A673 (cell line): ENCODE data around the gene SLC25A46. TPM values are rescaled to one million over a fixed set of nuclear protein-coding genes. Genes with fewer than 3 reads are reported as not detected.
A peak's percentile ranks its signal among the peaks of the same experiment; 100 is the strongest.

ENCODE experiments used
- BruUV-seq: library from RNA; stranded (reverse); fragments of 400-500 nt; replicated peaks from 2 replicates; lab custom pipeline; 2021; lab: Mats Ljungman, UMichigan
- CTCF ChIA-PET: fragments of 300-600 bp; sonication (Branson Sonifier 250); formaldehyde crosslinking; loops from one replicate; lab custom pipeline; 2022; ENCODE audit warnings: antibody characterized with exemption; lab: Charles Lee
- POLR2A ChIA-PET: fragments of 300-600 bp; sonication (Branson Sonifier 250); formaldehyde crosslinking; loops from one replicate; lab custom pipeline; 2022; ENCODE audit warnings: antibody characterized with exemption; ENCODE audit not compliant: low non-redundant PET; lab: Charles Lee
- DNase-seq: peaks from one replicate; pipeline ENCODE4 v3.0.0-alpha.2; 2015; ENCODE audit warnings: low spot score
- H3K27ac ChIP-seq: fragments of 200-600 bp; sonication (generic); 2 replicates; pipeline ENCODE4 v1.5.1; 2016; ENCODE audit warnings: mixed run types, low read depth, mild to moderate bottlenecking, mixed read lengths, antibody characterized with exemption, low read length; ENCODE audit not compliant: poor library complexity, severe bottlenecking
- H3K27me3 ChIP-seq: fragments of 200-600 bp; sonication (generic); replicated peaks from 2 replicates; pipeline ENCODE4 v1.6.1; 2017; ENCODE audit warnings: mixed run types, low read depth, mild to moderate bottlenecking, mixed read lengths, antibody characterized with exemption, low read length; ENCODE audit not compliant: insufficient read depth, poor library complexity
- H3K36me3 ChIP-seq: fragments of 200-600 bp; sonication (generic); 2 replicates; pipeline ENCODE4 v1.6.1; 2016; ENCODE audit warnings: mixed run types, mild to moderate bottlenecking, mixed read lengths, antibody characterized with exemption, low read length; ENCODE audit not compliant: insufficient read depth, poor library complexity, severe bottlenecking
- H3K4me1 ChIP-seq: fragments of 200-600 bp; sonication (generic); 2 replicates; pipeline ENCODE4 v1.6.1; 2017; ENCODE audit warnings: mixed run types, mild to moderate bottlenecking, mixed read lengths, antibody characterized with exemption, low read length; ENCODE audit not compliant: insufficient read depth, poor library complexity, severe bottlenecking
- H3K4me3 ChIP-seq: fragments of 200-600 bp; sonication (generic); 2 replicates; pipeline ENCODE4 v1.5.1; 2016; ENCODE audit warnings: low read depth, mixed run types, mild to moderate bottlenecking, mixed read lengths, low read length; ENCODE audit not compliant: poor library complexity, severe bottlenecking
- H3K9me3 ChIP-seq: fragments of 200-600 bp; sonication (generic); 2 replicates; pipeline ENCODE4 v1.6.1; 2016; ENCODE audit warnings: mixed run types, low read depth, mild to moderate bottlenecking, mixed read lengths, antibody characterized with exemption, low read length; ENCODE audit not compliant: poor library complexity, severe bottlenecking
- EZH2 ChIP-seq: fragments of 200-600 bp; sonication (generic); IDR thresholded peaks from 2 replicates; pipeline ENCODE4 v1.6.1; 2017; ENCODE audit warnings: borderline replicate concordance, low read depth, mild to moderate bottlenecking, mixed read lengths, antibody characterized with exemption, low read length; ENCODE audit not compliant: poor library complexity, severe bottlenecking
- intact Hi-C: fragments of 100-400 bp; cut with micrococcal nuclease; formaldehyde crosslinking; loops from one replicate; pipeline ENCODE4 v1.10.0; 2022; ENCODE audit not compliant: unreplicated experiment
- total RNA-seq: library from RNA; stranded (reverse); gene quantifications from 2 replicates; pipeline ENCODE4 v1.2.3, GENCODE V29; 2021
- TF ChIP-seq, protein P1 (sequence below): fragments of 300-800, 200-600 bp; sonication (generic); conservative IDR thresholded peaks from 2 replicates; pipeline ENCODE4 v1.5.1; 2017; ENCODE audit warnings: low read depth, mild to moderate bottlenecking, antibody characterized with exemption, low read length, moderate library complexity, mixed read lengths

SLC25A46 gene
- total RNA-seq, 1 experiment from 2014 or later = 27.2 TPM

DNA sequence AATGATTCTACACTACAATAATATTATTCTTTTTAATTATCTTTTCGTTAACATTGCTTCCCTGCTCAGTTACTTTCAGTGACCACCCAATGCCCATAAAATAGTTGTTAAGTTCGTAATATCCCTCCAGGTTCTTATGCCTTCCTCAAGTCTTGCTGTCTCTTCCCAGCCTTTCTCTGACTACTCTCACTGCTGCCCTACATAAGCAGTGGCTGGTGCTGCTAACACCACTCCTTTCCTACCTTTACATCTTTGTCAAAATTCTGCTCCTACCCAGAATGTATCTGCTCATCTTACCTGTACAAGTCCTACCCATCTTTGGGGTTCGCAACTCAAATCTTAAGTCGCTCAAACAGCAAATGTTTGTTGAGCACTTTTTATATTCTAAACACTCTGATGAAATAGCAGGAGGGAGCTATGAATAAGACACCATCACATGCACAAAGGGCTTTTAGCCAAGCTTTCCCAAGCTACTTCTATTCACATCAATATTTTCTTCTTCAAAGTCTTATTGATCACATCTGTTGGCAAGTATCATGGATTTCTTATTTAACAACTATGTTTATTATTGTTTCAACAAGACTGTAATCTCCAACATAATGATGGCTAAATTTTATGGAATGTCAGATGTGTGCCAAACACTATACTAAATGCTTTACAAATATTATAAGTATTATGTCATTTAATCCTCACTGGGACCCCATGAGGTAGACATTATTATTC, 29.5 kb downstream of the SLC25A46 start:
- BruUV-seq = no TSS peak
- Histone ChIP-seq H3K9me3 (no peaks in the 10 kb centered on the region), H3K4me1 (peaks cover 4% of the 10 kb centered on the region), H3K4me3 (no peak overlapping the region), H3K27me3 (no peaks in the 10 kb centered on the region), H3K27ac (no peak overlapping the region), H3K36me3 (no peaks in the 10 kb centered on the region)
- POLR2A ChIA-PET = interaction anchor here (0.5 kb wide), 1 partner anchor 324 kb away, joined by 3 read pairs; the partner anchor contains the start of gene WDR36
- TF ChIP-seq, protein P1, sequence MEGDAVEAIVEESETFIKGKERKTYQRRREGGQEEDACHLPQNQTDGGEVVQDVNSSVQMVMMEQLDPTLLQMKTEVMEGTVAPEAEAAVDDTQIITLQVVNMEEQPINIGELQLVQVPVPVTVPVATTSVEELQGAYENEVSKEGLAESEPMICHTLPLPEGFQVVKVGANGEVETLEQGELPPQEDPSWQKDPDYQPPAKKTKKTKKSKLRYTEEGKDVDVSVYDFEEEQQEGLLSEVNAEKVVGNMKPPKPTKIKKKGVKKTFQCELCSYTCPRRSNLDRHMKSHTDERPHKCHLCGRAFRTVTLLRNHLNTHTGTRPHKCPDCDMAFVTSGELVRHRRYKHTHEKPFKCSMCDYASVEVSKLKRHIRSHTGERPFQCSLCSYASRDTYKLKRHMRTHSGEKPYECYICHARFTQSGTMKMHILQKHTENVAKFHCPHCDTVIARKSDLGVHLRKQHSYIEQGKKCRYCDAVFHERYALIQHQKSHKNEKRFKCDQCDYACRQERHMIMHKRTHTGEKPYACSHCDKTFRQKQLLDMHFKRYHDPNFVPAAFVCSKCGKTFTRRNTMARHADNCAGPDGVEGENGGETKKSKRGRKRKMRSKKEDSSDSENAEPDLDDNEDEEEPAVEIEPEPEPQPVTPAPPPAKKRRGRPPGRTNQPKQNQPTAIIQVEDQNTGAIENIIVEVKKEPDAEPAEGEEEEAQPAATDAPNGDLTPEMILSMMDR = no peak
- no peak for TF ChIP-seq EZH2
- DNase-seq = no peak
- CTCF ChIA-PET = no interaction called here
- intact Hi-C loops = no loop called here

DNA sequence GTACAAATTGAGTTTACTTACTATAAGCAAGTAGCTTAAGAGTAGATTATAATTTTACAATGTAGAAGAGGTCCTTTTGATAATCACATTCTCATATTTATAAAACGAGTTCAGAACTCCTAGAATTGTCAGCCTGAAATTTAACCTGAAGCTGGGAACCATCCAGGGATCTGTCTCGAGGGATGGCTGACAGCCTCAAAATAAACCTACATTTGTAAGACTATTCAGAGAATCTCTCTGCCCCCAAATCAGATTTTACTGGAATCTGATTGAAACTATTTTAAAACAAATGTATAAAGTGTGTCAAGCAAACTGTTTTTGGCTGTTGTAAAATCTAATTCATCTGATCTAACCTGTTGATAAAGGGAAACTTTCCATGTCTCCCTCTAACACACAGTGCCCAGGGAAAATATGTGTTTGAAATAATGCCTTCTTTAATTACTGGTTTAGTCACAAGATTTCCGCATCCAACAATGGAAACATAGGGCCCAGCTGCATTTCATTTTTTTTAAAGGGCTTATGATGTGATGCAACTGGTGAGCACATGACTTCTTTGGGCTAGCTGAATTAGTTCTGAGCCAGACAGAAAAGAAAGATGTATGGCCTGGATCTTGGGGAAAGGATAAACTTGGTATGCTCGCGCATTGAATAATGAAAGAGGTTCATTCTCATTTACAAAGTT, 30.3 kb downstream of the SLC25A46 start:
- no peak for TF ChIP-seq EZH2
- TF ChIP-seq, protein P1 = no peak
- Histone ChIP-seq H3K4me3 (no peak overlapping the region), H3K9me3 (no peaks in the 10 kb centered on the region), H3K36me3 (no peaks in the 10 kb centered on the region), H3K27ac (no peak overlapping the region), H3K4me1 (peaks cover 4% of the 10 kb centered on the region), H3K27me3 (no peaks in the 10 kb centered on the region)
- peak; percentile 15 for DNase-seq
- intact Hi-C loops = no loop called here
- no TSS peak for BruUV-seq
- ChIA-PET CTCF (no interaction called here), POLR2A (interaction anchor here (0.5 kb wide), 1 partner anchor 323 kb away, joined by 3 read pairs; the partner anchor contains the start of gene WDR36)

GRCh38 chr5:110770286-110770685, 31.5 kb downstream of the SLC25A46 start:
- BruUV-seq = no TSS peak
- Histone ChIP-seq H3K4me1 (peaks cover 4% of the 10 kb centered on the region), H3K27ac (no peak overlapping the region), H3K36me3 (no peaks in the 10 kb centered on the region), H3K9me3 (no peaks in the 10 kb centered on the region), H3K27me3 (no peaks in the 10 kb centered on the region), H3K4me3 (no peak overlapping the region)
- CTCF ChIA-PET = no interaction called here
- POLR2A ChIA-PET = no interaction called here
- intact Hi-C loops = no loop called here
- TF ChIP-seq, protein P1 = no peak
- TF ChIP-seq EZH2 = no peak
- no peak for DNase-seq
